Retinal pigment epithelial cell (primary cell): ENCODE measurements around the gene DUSP11.

Experiments used
- DNase-seq: peaks from one replicate; pipeline ENCODE4 v3.0.0-alpha.2; 2010; ENCODE audit warnings: low read depth
- H3K4me3 ChIP-seq: 2 replicates; pipeline ENCODE4 v1.5.1; 2011; ENCODE audit warnings: mild to moderate bottlenecking, low read length, control low read depth, moderate library complexity
- TF ChIP-seq, protein P1 (sequence below): conservative IDR thresholded peaks from 2 replicates; pipeline ENCODE4 v1.5.1; 2011; ENCODE audit warnings: low read depth, low read length, control low read depth, inconsistent platforms

The DUSP11 gene

DNA sequence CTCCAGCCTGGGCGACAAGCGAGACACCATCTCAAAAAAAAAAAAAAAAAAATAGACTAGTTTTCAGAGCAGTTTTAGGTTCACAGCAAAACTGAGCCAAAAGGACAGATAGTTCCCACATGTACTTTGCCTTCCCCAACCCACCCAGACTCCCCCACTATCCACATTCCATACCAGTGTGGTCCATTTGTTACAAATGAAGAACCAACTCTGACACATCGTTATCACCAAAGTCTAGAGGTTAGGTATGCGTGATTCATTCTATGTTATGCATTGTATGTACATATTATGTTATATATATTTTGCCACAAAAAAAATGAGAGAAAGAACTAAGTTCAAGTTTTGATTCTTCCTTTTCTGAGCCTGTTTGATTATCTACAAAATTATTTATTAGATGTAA lies 3.5 kb downstream of the DUSP11 start:
- no peak overlapping the region for H3K4me3 ChIP-seq
- TF ChIP-seq, protein P1, sequence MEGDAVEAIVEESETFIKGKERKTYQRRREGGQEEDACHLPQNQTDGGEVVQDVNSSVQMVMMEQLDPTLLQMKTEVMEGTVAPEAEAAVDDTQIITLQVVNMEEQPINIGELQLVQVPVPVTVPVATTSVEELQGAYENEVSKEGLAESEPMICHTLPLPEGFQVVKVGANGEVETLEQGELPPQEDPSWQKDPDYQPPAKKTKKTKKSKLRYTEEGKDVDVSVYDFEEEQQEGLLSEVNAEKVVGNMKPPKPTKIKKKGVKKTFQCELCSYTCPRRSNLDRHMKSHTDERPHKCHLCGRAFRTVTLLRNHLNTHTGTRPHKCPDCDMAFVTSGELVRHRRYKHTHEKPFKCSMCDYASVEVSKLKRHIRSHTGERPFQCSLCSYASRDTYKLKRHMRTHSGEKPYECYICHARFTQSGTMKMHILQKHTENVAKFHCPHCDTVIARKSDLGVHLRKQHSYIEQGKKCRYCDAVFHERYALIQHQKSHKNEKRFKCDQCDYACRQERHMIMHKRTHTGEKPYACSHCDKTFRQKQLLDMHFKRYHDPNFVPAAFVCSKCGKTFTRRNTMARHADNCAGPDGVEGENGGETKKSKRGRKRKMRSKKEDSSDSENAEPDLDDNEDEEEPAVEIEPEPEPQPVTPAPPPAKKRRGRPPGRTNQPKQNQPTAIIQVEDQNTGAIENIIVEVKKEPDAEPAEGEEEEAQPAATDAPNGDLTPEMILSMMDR = no peak
- no peak for DNase-seq

DNA sequence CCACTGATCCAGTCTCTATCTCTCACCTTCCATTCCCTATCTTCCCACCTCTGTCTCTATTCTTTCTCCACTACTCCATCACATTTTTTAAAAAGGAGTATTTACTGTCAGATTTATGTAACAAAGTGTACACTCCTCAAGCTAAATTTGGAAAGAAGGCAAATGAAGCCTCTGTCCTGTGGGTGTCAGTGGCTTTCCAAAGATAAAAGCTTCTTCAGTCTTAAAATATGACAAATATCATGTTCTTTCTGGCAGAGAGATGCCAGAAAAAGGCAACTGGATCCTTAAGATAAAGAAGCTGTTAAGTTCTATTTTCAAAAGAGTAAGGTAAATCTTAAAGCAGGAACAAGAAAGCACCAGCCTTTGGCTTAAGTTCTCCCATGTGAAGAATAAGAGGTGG lies 7.1 kb downstream of the DUSP11 start:
- DNase-seq = no peak
- H3K4me3 ChIP-seq = no peak overlapping the region
- TF ChIP-seq, protein P1 = no peak

DNA sequence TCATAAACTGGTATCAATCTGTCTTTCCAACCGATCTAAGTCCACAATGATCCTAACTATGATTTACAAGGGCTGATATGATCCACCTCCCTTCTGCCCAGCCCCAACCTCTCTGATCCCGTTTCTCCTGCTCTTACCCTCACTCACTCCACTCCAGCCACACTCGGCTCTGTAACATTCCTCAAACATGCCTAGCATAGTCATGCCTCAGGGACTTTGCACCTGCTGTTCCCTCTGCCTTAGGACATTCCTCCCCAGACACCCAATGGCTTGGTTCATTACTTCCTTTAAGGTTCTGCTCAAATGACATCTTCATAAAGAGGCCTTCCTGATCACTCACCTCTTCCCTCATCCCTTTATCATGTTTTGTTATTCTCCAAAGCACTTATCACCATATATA lies 9.2 kb downstream of the DUSP11 start:
- H3K4me3 ChIP-seq = no peak overlapping the region
- no peak for DNase-seq
- TF ChIP-seq, protein P1 = no peak

DNA sequence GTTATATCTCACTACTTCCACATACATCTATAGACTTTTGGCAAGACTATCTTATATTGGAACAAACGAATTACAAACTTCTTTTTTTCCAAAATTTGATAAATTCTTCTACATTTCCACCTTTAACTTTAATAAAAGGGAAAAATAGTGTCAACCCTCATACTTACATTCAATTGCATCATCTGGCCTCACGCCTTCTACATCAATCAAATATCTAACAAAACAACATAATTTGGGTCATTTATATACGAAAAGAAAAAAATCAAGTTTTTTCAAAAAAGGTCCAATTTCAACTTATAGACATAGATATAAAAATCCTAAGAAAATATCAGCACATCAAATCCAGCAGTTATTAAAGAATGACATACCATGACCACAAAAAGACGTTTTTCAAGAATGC lies 12.9 kb downstream of the DUSP11 start:
- H3K4me3 ChIP-seq = no peak overlapping the region
- TF ChIP-seq, protein P1 = no peak
- DNase-seq = no peak

DNA sequence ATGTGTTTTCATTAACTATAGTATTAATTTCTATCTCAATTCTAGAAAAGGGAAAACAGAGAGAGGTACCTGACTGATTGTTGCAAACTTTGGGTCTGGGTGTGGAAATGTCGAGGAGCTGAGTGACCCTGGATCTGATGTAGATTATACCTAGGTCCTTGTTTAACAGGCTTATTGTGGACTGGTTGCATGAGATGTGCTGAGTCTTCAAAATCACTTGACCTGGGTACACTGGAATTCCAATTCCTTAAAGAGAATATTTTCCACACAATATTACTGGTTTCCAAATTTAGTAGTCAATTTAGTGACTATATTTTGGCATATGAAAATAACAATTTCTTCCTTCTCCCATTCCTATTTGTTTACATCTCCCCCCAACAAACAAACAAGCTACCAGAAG lies 13.6 kb downstream of the DUSP11 start:
- TF ChIP-seq, protein P1 = no peak
- no peak for DNase-seq
- no peak overlapping the region for H3K4me3 ChIP-seq

DNA sequence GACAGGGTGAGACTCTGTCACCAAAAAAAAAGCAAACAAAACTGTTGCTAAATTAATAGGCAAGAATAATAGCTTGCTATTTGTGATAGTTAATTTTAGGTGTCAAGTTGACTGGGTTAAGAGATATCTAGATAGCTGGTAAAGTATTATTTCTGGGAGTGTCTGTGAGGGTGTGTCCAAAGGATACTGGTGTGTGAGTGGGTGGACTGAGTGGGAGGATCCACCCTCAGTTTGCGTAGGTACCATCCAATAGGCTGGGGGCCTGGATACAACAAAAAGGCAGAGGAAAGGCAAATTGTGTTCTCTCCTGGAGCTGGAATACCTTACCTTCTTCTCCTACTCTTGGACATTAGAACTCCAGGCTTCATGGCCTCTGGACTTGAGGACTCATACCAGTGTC lies 15.0 kb downstream of the DUSP11 start:
- TF ChIP-seq, protein P1 = no peak
- H3K4me3 ChIP-seq = no peak overlapping the region
- DNase-seq = no peak

DNA sequence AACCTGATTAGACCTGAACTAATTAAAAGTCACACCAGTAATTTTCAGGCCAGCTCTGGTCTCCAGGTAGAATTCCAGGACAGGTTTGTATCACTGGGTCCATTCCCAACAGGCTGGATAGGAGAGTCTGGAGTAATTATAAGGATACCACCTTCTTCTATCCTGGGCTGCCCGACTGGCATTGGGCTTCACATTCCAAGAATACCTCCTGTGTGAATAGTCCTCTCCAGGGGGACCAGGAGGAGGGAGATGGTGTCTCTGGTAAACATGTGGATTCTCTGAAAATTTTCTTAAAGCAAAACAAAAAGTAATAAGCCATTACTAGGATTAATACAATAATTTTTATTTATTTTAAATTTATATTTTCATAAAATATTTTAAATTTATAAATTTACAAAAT lies 17.3 kb downstream of the DUSP11 start:
- no peak overlapping the region for H3K4me3 ChIP-seq
- DNase-seq = no peak
- TF ChIP-seq, protein P1 = no peak
